Epidermal melanocyte (primary cell): ENCODE measurements around the gene GAS7.

ENCODE experiments used
- DNase-seq: peaks from one replicate; pipeline ENCODE4 v3.0.0; 2011; ENCODE audit warnings: low spot score; ENCODE audit not compliant: insufficient read length

GAS7 gene

GRCh38 chr17:10053782-10054540 is 144.4 kb downstream of the GAS7 start:
- DNase-seq = peak; percentile 86

- no peak for DNase-seq
These were observed 146.1 kb downstream of the GAS7 start for GRCh38 chr17:10052106-10052813.

GRCh38 chr17:10051112-10051511 is 147.3 kb downstream of the GAS7 start:
- DNase-seq = no peak

GRCh38 chr17:10050597-10051101 is 147.8 kb downstream of the GAS7 start:
- DNase-seq = no peak

GRCh38 chr17:10048629-10049350 is 149.6 kb downstream of the GAS7 start:
- DNase-seq = peak; percentile 60

GRCh38 chr17:10046786-10047785 is 151.3 kb downstream of the GAS7 start:
- DNase-seq = no peak

- DNase-seq = no peak
These were observed 152.3 kb downstream of the GAS7 start for GRCh38 chr17:10045871-10046658.

- no peak for DNase-seq
These were observed 155.7 kb downstream of the GAS7 start for GRCh38 chr17:10042589-10043244.

GRCh38 chr17:10041916-10042588 is 156.4 kb downstream of the GAS7 start:
- no peak for DNase-seq

- no peak for DNase-seq
These were observed 157.2 kb downstream of the GAS7 start for GRCh38 chr17:10041287-10041612.

GRCh38 chr17:10036511-10037061 is 161.8 kb downstream of the GAS7 start:
- DNase-seq = peak; percentile 83

GRCh38 chr17:10035885-10036284 is 162.5 kb downstream of the GAS7 start:
- no peak for DNase-seq

GRCh38 chr17:10034719-10035475 is 163.5 kb downstream of the GAS7 start:
- no peak for DNase-seq

GRCh38 chr17:10033959-10034358 is 164.4 kb downstream of the GAS7 start:
- DNase-seq = no peak

GRCh38 chr17:10033449-10033848 is 165.0 kb downstream of the GAS7 start:
- DNase-seq = no peak

- DNase-seq = no peak
These were observed 166.1 kb downstream of the GAS7 start for GRCh38 chr17:10032118-10032852.

- no peak for DNase-seq
These were observed 166.8 kb downstream of the GAS7 start for GRCh38 chr17:10031606-10032005.
